Right lobe of liver (tissue), 6 donors: ENCODE results near the gene NRXN3. TPM values are rescaled to one million over a fixed set of nuclear protein-coding genes. Genes with fewer than 3 reads are reported as not detected.

Experiments used
- ATAC-seq, 4 donors: fragments of 200-7000 bp; cut with Tn5 transposase; one replicate each; pipeline ENCODE4 v1.9.1; 2020; ENCODE audit warnings: mild to moderate bottlenecking in 4 of 4, moderate library complexity in 4 of 4
- DNase-seq, 3 donors: peaks; one replicate each; pipeline ENCODE4 v3.0.0-alpha.2; 2020
- H3K27ac ChIP-seq, 3 donors: fragments of 200-600 bp; one replicate each; pipeline ENCODE4 v1.8.0; 2022
- H3K27me3 ChIP-seq, 2 donors: fragments of 200-600 bp; one replicate each; pipeline ENCODE4 v1.8.0; 2022
- H3K36me3 ChIP-seq, 4 donors: fragments of 200-600 bp; sonication (generic) in 1 of 4; one replicate each; pipeline versions ENCODE4 v1.5.1 to v1.8.0; 2017 to 2022; ENCODE audit warnings: control low read depth in 1 of 4
- H3K4me1 ChIP-seq, 4 donors: fragments of 200-600 bp; sonication (generic) in 1 of 4; one replicate each; pipeline versions ENCODE4 v1.5.1 to v1.8.0; 2017 to 2022; ENCODE audit warnings: control low read depth in 1 of 4
- H3K4me3 ChIP-seq, 3 donors: fragments of 200-600 bp; one replicate each; pipeline ENCODE4 v1.8.0; 2022
- H3K9me3 ChIP-seq, 4 donors: fragments of 200-600 bp; sonication (generic) in 1 of 4; one replicate each; pipeline versions ENCODE4 v1.5.1 to v1.8.0; 2017 to 2022; ENCODE audit warnings: control low read depth in 1 of 4
- POLR2A ChIP-seq: fragments of 450-650 bp; IDR thresholded peaks from one replicate; pipeline ENCODE4 v1.6.1; 2017; ENCODE audit warnings: antibody characterized with exemption, mild to moderate bottlenecking
- WGBS: methylation state at CpG from one replicate; pipeline ENCODE4 v1.1.6; 2018; ENCODE audit warnings: low coverage, low lambda C conversion rate; ENCODE audit not compliant: insufficient coverage; ENCODE audit errors: missing lambda C conversion rate; 5-methylcytosine and 5-hydroxymethylcytosine counted together
- intact Hi-C, 2 donors: fragments of 100-400 bp; cut with DNase I; formaldehyde crosslinking; loops; one replicate each; pipeline versions ENCODE4 v1.11.2 to v1.14.1; 2022
- total RNA-seq, 6 experiments: library from RNA; depleted of rRNA in 2 of 6; stranded (reverse); fragments of >200 nt in 2 of 6; fragmentation: NEBNext Ultra II Directional in 3 of 6; extraction: Animal tissue kit (Norgen Biotek cat#: 25700) in 3 of 6; gene quantifications; one replicate each; pipeline versions ENCODE4 v1.1.0 to v1.2.4, GENCODE V29; 2016 to 2023
- TF ChIP-seq, protein P1 (sequence below), 4 donors: fragments of 200-600 bp in 3 of 4; fragments of 450-650 bp in 1 of 4; IDR thresholded peaks; one replicate each; pipeline versions ENCODE4 v1.5.1 to v1.8.0; 2016 to 2022; ENCODE audit warnings: antibody characterized with exemption in 4 of 4, mild to moderate bottlenecking in 2 of 4
- donor health status: DM: no; HTN: yes; CAD: no.
- donor health status: DM: no; HTN: no; CAD: no.
- donor health status: DM: no; HTN: no; CAD: no.
- donor health status: DM: no; HTN: yes; CAD: no.
- donor health status: DM: no; HTN: yes; CAD: no.

The NRXN3 gene
- total RNA-seq, 6 experiments from 2014 or later = 0.06 to 0.51 (median 0.23) TPM; not detected in 1

DNA sequence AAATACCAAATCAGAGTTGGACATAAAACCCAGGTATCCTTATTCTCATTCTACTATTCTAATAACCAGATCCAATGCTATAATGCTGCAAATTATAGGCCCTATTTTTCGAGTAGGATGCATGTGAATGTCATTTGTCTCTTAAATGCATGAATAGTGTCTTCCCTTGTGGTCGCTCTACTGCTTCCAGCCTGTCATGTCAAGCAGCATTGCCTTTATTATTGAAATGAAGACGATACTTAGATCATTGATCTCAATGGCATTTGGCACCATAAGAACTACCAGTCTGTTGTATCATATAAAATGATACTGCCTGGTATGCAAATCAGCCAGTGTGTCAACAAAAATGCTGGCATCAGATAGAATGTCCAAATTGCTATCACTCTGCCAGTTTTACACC is 1392.0 kb downstream of the NRXN3 start:
- Histone ChIP-seq H3K27ac (no peak overlapping the region), H3K4me3 (no peak overlapping the region), H3K4me1 (no peaks in the 10 kb centered on the region), H3K9me3 (no peaks in the 10 kb centered on the region), H3K36me3 (no peaks in the 10 kb centered on the region), H3K27me3 (no peaks in the 10 kb centered on the region)
- ATAC-seq (no peak), DNase-seq (no peak)
- intact Hi-C loops = no loop called here
- TF ChIP-seq, protein P1, sequence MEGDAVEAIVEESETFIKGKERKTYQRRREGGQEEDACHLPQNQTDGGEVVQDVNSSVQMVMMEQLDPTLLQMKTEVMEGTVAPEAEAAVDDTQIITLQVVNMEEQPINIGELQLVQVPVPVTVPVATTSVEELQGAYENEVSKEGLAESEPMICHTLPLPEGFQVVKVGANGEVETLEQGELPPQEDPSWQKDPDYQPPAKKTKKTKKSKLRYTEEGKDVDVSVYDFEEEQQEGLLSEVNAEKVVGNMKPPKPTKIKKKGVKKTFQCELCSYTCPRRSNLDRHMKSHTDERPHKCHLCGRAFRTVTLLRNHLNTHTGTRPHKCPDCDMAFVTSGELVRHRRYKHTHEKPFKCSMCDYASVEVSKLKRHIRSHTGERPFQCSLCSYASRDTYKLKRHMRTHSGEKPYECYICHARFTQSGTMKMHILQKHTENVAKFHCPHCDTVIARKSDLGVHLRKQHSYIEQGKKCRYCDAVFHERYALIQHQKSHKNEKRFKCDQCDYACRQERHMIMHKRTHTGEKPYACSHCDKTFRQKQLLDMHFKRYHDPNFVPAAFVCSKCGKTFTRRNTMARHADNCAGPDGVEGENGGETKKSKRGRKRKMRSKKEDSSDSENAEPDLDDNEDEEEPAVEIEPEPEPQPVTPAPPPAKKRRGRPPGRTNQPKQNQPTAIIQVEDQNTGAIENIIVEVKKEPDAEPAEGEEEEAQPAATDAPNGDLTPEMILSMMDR (IDR thresholded peaks at IDR 0.05) = no peak
- no peak for TF ChIP-seq POLR2A
- WGBS = 66% methylated on average over 3 of the region's 3 CpGs

DNA sequence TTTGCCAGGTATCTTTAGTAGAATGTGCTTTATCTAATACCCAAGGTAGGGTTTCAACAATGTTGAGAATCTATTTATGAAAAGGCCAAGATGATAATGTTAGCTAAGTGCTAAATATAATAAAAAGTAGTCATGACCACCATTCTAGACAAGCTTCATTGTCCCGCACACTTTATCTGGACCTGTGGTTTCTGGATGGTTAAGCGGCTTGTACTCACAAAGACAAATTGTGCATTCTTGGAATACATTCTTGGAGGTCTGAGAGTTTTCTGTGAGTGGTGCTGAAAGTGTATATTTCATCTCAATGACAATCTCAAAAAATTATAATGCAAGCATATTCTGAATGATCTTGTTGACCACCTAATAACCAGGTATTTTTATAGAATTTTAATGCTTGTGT is 1394.2 kb downstream of the NRXN3 start:
- Histone ChIP-seq H3K4me1 (no peaks in the 10 kb centered on the region), H3K36me3 (no peaks in the 10 kb centered on the region), H3K27me3 (no peaks in the 10 kb centered on the region), H3K4me3 (no peak overlapping the region), H3K27ac (no peak overlapping the region), H3K9me3 (no peaks in the 10 kb centered on the region)
- no peak for ATAC-seq
- WGBS = 87% methylated on average over 2 of the region's 2 CpGs
- TF ChIP-seq POLR2A = no peak
- TF ChIP-seq, protein P1 (IDR thresholded peaks at IDR 0.05) = no peak
- no peak for DNase-seq
- intact Hi-C loops = no loop called here

DNA sequence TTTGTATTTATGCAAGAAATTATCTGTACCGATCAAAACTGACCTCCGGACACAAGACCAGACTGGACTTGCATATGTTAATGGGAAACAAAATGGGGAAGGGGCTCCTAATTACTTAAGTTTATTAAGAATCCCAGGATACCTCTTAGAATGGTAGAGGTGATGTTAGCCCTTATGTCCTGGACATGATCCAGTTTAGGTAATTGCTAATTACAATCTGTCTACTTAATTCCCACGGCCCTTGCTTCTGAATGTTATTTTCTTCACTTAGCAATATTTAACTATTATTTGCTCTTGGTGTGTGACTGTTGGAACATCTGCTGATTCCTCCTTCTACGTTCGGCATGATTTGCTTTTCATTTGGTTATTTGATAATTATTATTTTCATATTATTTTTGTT is 1397.1 kb downstream of the NRXN3 start:
- WGBS = 76% methylated on average over 5 of the region's 5 CpGs
- no peaks in the 10 kb centered on the region for H3K9me3 ChIP-seq
- ATAC-seq (no peak), DNase-seq (no peak)
- H3K36me3 ChIP-seq = no peaks in the 10 kb centered on the region
- H3K27me3 ChIP-seq = no peaks in the 10 kb centered on the region
- no peak overlapping the region for H3K4me3 ChIP-seq
- TF ChIP-seq, protein P1 (IDR thresholded peaks at IDR 0.05) = no peak
- TF ChIP-seq POLR2A = no peak
- intact Hi-C loops = no loop called here
- no peak overlapping the region for H3K27ac ChIP-seq
- H3K4me1 ChIP-seq = no peaks in the 10 kb centered on the region

DNA sequence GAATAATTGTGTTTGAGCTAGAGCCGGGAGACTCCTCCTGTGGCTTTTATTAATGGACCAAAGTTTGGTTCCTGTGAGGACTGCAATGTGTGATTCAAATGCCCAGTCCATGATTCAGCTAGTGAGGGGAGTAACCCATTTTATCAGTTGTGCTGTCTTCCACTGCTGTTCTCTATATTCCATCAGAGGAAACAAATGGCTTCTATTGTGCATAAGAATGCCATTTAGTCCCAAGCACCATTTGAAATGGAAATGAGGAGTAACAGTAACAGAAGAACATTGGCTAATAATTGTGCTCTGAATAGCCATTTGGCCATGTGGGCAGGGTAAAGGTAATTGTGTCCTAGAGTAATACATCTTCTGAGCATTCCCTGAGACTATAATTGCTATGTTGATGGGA is 1398.4 kb downstream of the NRXN3 start:
- TF ChIP-seq POLR2A = no peak
- TF ChIP-seq, protein P1 (IDR thresholded peaks at IDR 0.05) = no peak
- no peaks in the 10 kb centered on the region for H3K27me3 ChIP-seq
- DNase-seq (no peak), ATAC-seq (no peak)
- H3K36me3 ChIP-seq = no peaks in the 10 kb centered on the region
- H3K27ac ChIP-seq = no peak overlapping the region
- intact Hi-C loops = no loop called here
- no peaks in the 10 kb centered on the region for H3K4me1 ChIP-seq
- no peak overlapping the region for H3K4me3 ChIP-seq
- no CpG with 5 or more reads among the region's 1 CpG for WGBS
- no peaks in the 10 kb centered on the region for H3K9me3 ChIP-seq

DNA sequence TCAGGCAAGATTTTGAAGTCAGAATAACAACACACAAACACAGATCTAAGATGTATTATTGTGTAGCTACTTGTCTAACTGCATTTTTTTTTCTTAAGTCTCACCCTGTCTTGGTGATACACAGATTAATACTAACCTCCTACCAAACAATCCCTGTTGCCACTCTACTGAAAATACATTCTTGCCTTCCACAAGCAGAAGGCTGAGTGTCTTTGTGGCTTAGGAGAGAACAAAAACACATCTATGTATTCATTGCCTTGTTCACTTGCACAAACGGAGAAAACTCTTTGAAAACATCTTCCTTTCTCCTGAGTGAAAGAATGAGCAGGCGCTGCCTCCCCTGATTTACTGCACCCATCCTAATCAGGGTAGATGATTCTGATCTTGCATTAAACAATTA is 1398.9 kb downstream of the NRXN3 start:
- TF ChIP-seq, protein P1 (IDR thresholded peaks at IDR 0.05) = no peak
- no peaks in the 10 kb centered on the region for H3K9me3 ChIP-seq
- WGBS = 65% methylated on average over 2 of the region's 2 CpGs
- H3K27ac ChIP-seq = no peak overlapping the region
- H3K4me1 ChIP-seq = no peaks in the 10 kb centered on the region
- DNase-seq = no peak
- intact Hi-C loops = no loop called here
- ATAC-seq = no peak
- H3K27me3 ChIP-seq = no peaks in the 10 kb centered on the region
- H3K4me3 ChIP-seq = no peak overlapping the region
- H3K36me3 ChIP-seq = no peaks in the 10 kb centered on the region
